ENCODE data around the gene LIMS1. TPM values are rescaled to one million over a fixed set of nuclear protein-coding genes. Genes with fewer than 3 reads are reported as not detected.
"Not testable (repeated sequence)": the region's sequence is repeated elsewhere in the genome, so short reads cannot be mapped to it uniquely, and the experiment has no call there.

Gene LIMS1
- total RNA-seq, 1 experiment from 2014 or later = 56.1 TPM

DNA sequence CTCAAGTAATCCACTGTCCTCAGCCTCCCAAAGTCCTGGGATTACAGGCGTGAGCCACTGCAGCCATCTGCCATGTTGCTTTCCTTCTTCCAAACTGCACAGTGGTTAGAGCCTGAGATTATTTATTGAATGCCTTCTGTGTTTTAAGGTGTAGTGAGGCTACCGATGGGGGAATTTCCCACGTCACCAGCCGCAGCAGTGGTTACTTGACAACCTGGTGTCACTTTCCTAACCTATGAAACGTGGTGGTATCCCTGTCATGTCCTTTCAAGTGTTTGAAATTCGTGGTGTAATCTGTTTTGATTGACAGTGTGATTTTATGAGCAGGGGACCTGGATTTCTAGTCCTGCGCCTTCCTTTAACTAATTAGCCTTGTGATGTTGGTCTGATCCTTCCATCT, 124.3 kb downstream of the LIMS1 start:
- not testable (repeated sequence) for DNase-seq (ENCODE audit: low read depth)

GRCh38 chr2:108661493-108661892, 127.2 kb downstream of the LIMS1 start:
- DNase-seq (ENCODE audit: low read depth) = peak; percentile 18

DNA sequence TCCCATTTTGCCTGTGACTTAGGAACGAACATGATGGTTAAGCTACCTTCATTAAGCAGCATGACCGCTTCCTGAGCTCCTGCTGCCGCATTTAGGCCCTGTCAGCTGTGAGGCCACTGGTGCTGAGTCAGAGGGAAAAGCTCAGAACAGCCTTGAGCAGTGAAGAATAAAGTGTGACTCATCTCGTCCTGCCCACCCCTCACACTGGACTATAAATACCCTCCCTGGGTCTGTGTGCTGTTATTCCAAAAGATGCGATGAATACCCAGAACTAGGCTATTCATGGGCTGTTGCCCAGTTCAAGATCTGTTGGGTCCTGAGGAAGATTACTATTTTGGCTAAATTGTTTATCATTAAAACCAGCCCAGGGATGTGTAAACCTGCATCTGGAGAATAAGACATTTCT, 127.9 kb downstream of the LIMS1 start:
- DNase-seq (ENCODE audit: low read depth) = peak; percentile 88

GRCh38 chr2:108663346-108663745, 129.1 kb downstream of the LIMS1 start:
- not testable (repeated sequence) for DNase-seq (ENCODE audit: low read depth)

DNA sequence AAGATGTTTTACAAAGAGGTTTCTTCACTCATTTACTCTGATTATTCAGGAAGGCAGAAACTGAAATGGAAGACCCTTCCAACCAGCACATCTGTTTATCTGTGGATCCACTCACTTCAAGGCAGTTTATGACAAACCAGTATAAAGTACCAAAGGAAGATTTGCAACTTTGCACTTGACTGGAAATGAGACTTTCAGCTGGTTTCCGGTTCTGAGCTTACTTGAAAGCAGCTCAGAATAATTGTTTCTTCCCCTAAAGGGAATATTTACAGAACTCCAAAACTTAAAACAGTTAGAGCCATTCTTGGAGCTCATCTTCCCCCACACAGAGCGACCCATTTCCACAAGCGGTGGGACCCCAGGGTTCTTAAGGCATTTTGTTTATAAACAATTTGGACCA, 129.8 kb downstream of the LIMS1 start:
- DNase-seq (ENCODE audit: low read depth) = not testable (repeated sequence)

DNA sequence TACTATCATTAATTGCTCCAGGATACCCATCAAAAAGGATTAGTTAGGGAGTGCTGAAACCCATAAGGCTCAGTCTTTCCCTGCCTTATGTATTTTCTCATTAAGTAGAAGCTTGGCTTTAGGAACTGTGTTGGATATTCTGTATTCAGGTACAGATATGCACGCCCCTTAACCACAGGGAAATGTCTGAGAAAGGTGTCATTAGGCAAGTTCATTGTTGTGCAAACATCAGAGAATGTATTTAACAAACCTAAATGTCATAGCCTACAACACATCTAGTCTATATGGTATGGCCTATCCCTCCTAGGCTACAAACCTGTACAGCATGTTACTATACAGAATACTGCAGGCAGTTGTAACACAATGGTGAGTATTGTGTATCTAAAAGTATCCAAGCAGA, 130.7 kb downstream of the LIMS1 start:
- not testable (repeated sequence) for DNase-seq (ENCODE audit: low read depth)

GRCh38 chr2:108665975-108666374, 131.7 kb downstream of the LIMS1 start:
- not testable (repeated sequence) for DNase-seq (ENCODE audit: low read depth)

GRCh38 chr2:108667140-108667539, 132.9 kb downstream of the LIMS1 start:
- not testable (repeated sequence) for DNase-seq (ENCODE audit: low read depth)

DNA sequence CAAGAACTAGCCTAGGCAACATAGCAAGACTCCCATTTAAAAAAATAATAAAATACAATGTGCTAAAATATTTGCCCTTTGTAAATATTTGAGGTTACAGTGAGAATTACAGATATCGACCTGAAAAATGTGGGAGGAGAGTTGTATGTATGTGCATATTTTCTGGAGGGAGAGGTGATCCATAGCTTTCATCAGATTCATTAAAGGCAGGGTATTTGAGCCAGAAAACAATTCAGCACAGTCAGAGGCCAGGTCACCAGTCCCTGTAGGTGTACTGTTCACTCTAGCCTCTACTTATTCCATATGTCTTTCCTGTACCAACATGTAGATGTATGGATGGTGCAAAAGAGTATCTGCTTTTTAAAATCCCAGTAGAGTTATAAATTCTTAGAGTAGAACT, 136.0 kb downstream of the LIMS1 start:
- not testable (repeated sequence) for DNase-seq (ENCODE audit: low read depth)

DNA sequence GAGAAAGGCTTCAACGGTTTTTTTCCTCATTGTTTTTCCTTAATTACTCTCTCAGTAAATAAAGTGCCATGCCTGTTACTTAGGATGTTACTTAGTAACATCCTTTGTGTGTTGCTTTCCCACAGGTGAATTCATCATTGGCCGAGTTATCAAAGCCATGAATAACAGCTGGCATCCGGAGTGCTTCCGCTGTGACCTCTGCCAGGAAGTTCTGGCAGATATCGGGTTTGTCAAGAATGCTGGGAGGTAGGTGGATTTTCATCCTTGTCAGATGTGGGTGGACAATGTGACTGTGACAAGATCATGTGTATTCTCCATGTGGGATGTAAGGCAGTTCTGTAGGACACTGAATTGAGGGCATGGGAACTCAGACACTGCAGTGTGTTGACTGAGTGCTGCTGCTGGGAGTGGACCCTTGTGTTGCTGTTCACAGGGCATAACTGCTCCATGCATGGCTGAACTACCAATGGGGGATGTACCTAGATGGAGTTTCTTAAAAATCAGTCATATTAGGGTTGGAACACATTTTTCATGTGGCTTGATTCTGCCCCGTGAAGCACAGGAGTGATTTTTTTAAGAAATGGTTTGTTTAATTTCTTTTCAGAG, 138.0 kb downstream of the LIMS1 start:
- not testable (repeated sequence) for DNase-seq (ENCODE audit: low read depth)

DNA sequence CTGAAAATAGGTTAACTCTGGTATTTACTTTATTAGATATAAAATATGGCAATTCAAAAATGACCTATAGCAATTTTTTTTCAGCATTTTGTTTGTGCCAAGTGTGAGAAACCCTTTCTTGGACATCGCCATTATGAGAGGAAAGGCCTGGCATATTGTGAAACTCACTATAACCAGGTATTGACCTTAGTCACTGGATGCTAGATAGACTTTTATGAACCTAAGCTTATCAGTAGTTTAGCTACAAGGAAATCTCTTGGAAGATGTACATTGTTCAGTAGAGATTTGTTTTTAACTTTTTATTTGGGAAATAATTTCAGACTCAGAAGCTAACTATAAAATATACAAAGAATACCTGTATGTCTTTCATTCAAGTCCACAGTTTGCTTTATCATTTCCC, 142.3 kb downstream of the LIMS1 start:
- DNase-seq (ENCODE audit: low read depth) = not testable (repeated sequence)

GRCh38 chr2:108677239-108677744, 143.0 kb downstream of the LIMS1 start:
- not testable (repeated sequence) for DNase-seq (ENCODE audit: low read depth)

- DNase-seq (ENCODE audit: low read depth) = peak; percentile 56
Measured at GRCh38 chr2:108678198-108678651, 144.0 kb downstream of the LIMS1 start.

DNA sequence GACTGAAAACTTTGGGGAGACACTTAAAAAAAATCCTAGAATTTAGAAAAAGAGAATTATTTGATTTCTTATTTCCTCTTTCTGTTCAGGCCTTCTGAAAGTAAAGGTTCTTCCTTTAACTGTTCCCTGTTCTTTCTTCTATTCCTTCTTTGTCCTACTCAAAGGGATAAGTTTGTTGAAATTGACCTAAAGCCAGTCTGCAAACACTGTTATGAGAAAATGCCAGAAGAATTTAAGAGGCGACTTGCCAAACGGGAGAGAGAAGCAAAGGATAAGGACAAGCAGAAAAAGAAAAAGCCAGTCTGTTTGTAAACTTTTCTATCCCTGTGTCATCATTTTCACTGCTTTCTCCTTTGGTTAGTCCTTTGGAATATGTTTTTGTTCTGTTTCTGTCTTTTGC, 146.5 kb downstream of the LIMS1 start:
- not testable (repeated sequence) for DNase-seq (ENCODE audit: low read depth)

- peak; percentile 81 for DNase-seq (ENCODE audit: low read depth)
Measured at GRCh38 chr2:108688818-108689756, 154.8 kb downstream of the LIMS1 start.

DNA sequence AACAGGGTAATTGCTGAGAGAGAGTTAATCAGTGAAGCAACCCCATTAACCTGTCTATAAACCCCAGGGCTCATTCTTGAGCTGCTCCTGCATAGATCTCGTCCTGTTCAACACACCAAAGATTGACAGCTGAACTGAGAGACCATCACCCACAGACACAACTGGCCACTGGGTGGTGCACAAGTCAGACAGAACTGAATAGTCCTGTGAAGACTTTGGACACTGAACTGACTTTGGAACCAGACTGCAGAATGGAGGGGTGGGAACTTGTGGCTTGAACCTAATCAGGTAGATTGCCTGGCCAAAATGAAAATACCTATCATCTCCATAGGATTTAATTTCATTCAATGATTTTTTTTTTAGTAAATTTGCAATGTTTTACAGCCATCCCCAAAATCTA, 155.7 kb downstream of the LIMS1 start:
- DNase-seq (ENCODE audit: low read depth) = peak; percentile 16

- no peak for DNase-seq (ENCODE audit: low read depth)
Measured at GRCh38 chr2:108691447-108691846, 157.2 kb downstream of the LIMS1 start.

DNA sequence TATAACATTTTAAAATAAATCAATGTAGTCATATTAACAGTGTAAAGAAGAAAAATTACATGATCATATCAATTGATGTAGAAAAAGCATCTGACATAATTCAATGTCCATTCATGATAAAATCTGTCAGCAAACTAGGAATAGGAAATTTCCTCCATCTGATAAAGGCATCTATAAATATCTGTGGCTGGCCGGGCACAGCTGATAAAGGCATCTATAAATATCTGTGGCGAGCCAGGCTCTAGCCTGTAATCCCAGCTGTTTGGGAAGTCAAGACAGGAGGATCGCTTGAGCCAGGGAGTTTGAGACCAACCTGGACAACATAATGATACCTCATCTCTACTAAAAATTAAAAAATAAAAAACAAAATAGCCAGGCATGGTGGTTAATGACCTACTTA, 166.9 kb downstream of the LIMS1 start:
- DNase-seq (ENCODE audit: low read depth) = peak; percentile 52

DNA sequence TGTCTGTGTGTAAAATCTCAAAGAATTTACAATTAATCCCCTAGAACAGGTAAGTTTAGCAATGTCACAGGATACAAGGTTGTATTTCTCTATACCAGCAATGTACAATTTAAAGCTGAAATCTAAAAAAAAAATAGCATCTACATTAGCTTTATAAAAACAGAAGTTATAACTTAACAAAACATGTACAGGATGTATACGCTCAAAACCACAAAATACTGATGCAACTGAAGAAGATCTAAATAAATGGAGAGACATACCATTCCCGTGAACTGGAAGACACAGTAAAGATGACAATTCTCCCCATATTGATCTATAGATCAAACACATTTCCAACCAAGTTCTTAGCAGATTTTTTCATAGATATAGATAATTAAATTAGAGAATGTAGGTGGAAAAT, 167.5 kb downstream of the LIMS1 start:
- DNase-seq (ENCODE audit: low read depth) = no peak

GRCh38 chr2:108704871-108705270, 170.6 kb downstream of the LIMS1 start:
- DNase-seq (ENCODE audit: low read depth) = no peak

GRCh38 chr2:108707300-108707699, 173.0 kb downstream of the LIMS1 start:
- DNase-seq (ENCODE audit: low read depth) = no peak

DNA sequence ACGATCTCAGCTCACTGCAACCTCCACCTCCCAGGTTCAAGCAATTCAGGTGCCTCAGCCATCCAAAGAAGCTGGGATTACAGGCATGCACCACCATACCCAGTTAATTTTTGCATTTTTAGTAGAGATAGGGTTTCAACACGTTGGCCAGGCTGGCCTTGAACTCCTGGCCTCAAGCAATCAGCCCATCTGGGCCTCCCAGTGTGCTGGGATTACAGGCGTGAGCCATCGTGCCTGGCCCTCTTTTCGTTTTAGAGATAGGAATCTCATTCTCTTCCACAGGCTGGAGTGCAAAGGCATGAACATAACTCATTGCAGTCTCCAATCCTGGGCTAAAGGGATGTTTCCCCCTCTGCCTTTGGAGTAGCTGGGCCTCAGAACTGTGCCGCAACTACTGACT, 182.7 kb downstream of the LIMS1 start:
- not testable (repeated sequence) for DNase-seq (ENCODE audit: low read depth)
